Measurements from ENCODE around the gene ENHO. TPM values are rescaled to one million over a fixed set of nuclear protein-coding genes. Genes with fewer than 3 reads are reported as not detected.

Gene ENHO
- total and polyA plus RNA-seq, 2 donors (not counting 1 experiment from before 2014, with no cell fraction given), result not detected

GRCh38 chr9:34550681-34551270, 28.0 kb upstream of the ENHO start:
- Histone ChIP-seq H3K9ac (ENCODE audit: insufficient read depth, low read length) (no peak overlapping the region), H3K36me3 (ENCODE audit: control insufficient read depth, insufficient read depth, low read length) (no peaks in the 10 kb centered on the region), H4K20me1 (ENCODE audit: control insufficient read depth, extremely low read depth, insufficient read depth, low read length) (no peaks in the 10 kb centered on the region), H3K4me1 (ENCODE audit: control insufficient read depth, extremely low read depth, insufficient read depth, low read length) (no peaks in the 10 kb centered on the region), H3K27me3 (ENCODE audit: control insufficient read depth, insufficient read depth, low read length) (no peaks in the 10 kb centered on the region), H3K27ac (ENCODE audit: insufficient read depth, low read length) (no peak overlapping the region), H3K9me3 (ENCODE audit: control insufficient read depth, insufficient read depth, low read depth, low read length) (no peaks in the 10 kb centered on the region), H3K4me2 (ENCODE audit: extremely low read depth, insufficient read depth, low read length) (no peak overlapping the region), H2AFZ (ENCODE audit: low read length) (no peak overlapping the region), H3K79me2 (ENCODE audit: control insufficient read depth, insufficient read depth, low read length) (no peaks in the 10 kb centered on the region), H3K4me3 (replicated peaks in 1 of 4; ENCODE audit: control extremely low read depth in 1 of 4, insufficient read depth in 1 of 4, low read depth in 3 of 4, low read length in 4 of 4) (no peak overlapping the region)
- no peak for TF ChIP-seq CTCF (conservative IDR thresholded peaks at IDR 0.05 in 1 of 2, IDR thresholded peaks at IDR 0.05 in 1 of 2; ENCODE audit: low read depth in 1 of 2, low read length in 2 of 2)
- no peak for TF ChIP-seq EZH2 (IDR thresholded peaks at IDR 0.05; ENCODE audit: low read length, missing control alignments)
- no peak for DNase-seq (ENCODE audit: low read depth in 2 of 2)

GRCh38 chr9:34550016-34550680, 27.4 kb upstream of the ENHO start:
- H3K27ac ChIP-seq (ENCODE audit: insufficient read depth, low read length), result no peak overlapping the region
- H3K4me1 ChIP-seq (ENCODE audit: control insufficient read depth, extremely low read depth, insufficient read depth, low read length), result no peaks in the 10 kb centered on the region
- no peaks in the 10 kb centered on the region for H3K79me2 ChIP-seq (ENCODE audit: control insufficient read depth, insufficient read depth, low read length)
- H3K27me3 ChIP-seq (ENCODE audit: control insufficient read depth, insufficient read depth, low read length), result peaks cover 2% of the 10 kb centered on the region
- no peak for DNase-seq (ENCODE audit: low read depth in 2 of 2)
- H3K36me3 ChIP-seq (ENCODE audit: control insufficient read depth, insufficient read depth, low read length), result no peaks in the 10 kb centered on the region
- TF ChIP-seq CTCF (conservative IDR thresholded peaks at IDR 0.05 in 1 of 2, IDR thresholded peaks at IDR 0.05 in 1 of 2; ENCODE audit: low read depth in 1 of 2, low read length in 2 of 2) (no peak), EZH2 (IDR thresholded peaks at IDR 0.05; ENCODE audit: low read length, missing control alignments) (no peak)
- H4K20me1 ChIP-seq (ENCODE audit: control insufficient read depth, extremely low read depth, insufficient read depth, low read length), result no peaks in the 10 kb centered on the region
- H3K9ac ChIP-seq (ENCODE audit: insufficient read depth, low read length), result no peak overlapping the region
- H2AFZ ChIP-seq (ENCODE audit: low read length), result no peak overlapping the region
- no peaks in the 10 kb centered on the region for H3K9me3 ChIP-seq (ENCODE audit: control insufficient read depth, insufficient read depth, low read depth, low read length)
- no peak overlapping the region for H3K4me2 ChIP-seq (ENCODE audit: extremely low read depth, insufficient read depth, low read length)
- no peak overlapping the region for H3K4me3 ChIP-seq (replicated peaks in 1 of 4; ENCODE audit: control extremely low read depth in 1 of 4, insufficient read depth in 1 of 4, low read depth in 3 of 4, low read length in 4 of 4)

- DNase-seq (ENCODE audit: low read depth in 2 of 2), result no peak
- no peak overlapping the region for H3K9ac ChIP-seq (ENCODE audit: insufficient read depth, low read length)
- H3K27ac ChIP-seq (ENCODE audit: insufficient read depth, low read length), result no peak overlapping the region
- TF ChIP-seq EZH2 (IDR thresholded peaks at IDR 0.05; ENCODE audit: low read length, missing control alignments) (no peak), CTCF (conservative IDR thresholded peaks at IDR 0.05 in 1 of 2, IDR thresholded peaks at IDR 0.05 in 1 of 2; ENCODE audit: low read depth in 1 of 2, low read length in 2 of 2) (no peak)
- no peaks in the 10 kb centered on the region for H3K36me3 ChIP-seq (ENCODE audit: control insufficient read depth, insufficient read depth, low read length)
- H4K20me1 ChIP-seq (ENCODE audit: control insufficient read depth, extremely low read depth, insufficient read depth, low read length), result no peaks in the 10 kb centered on the region
- H3K4me1 ChIP-seq (ENCODE audit: control insufficient read depth, extremely low read depth, insufficient read depth, low read length), result no peaks in the 10 kb centered on the region
- no peak overlapping the region for H2AFZ ChIP-seq (ENCODE audit: low read length)
- no peaks in the 10 kb centered on the region for H3K9me3 ChIP-seq (ENCODE audit: control insufficient read depth, insufficient read depth, low read depth, low read length)
- H3K27me3 ChIP-seq (ENCODE audit: control insufficient read depth, insufficient read depth, low read length), result peaks cover 2% of the 10 kb centered on the region
- H3K4me2 ChIP-seq (ENCODE audit: extremely low read depth, insufficient read depth, low read length), result no peak overlapping the region
- no peak overlapping the region for H3K4me3 ChIP-seq (replicated peaks in 1 of 4; ENCODE audit: control extremely low read depth in 1 of 4, insufficient read depth in 1 of 4, low read depth in 3 of 4, low read length in 4 of 4)
- H3K79me2 ChIP-seq (ENCODE audit: control insufficient read depth, insufficient read depth, low read length), result no peaks in the 10 kb centered on the region
These were observed 26.6 kb upstream of the ENHO start for GRCh38 chr9:34549407-34549732.
